Lower lobe of right lung (tissue), 2 donors: Measurements from ENCODE around the gene MAVS. TPM values are rescaled to one million over a fixed set of nuclear protein-coding genes. Genes with fewer than 3 reads are reported as not detected.
"Not testable (repeated sequence)": the region's sequence is repeated elsewhere in the genome, so short reads cannot be mapped to it uniquely, and the experiment has no call there.

Source experiments
- ATAC-seq, 2 donors: fragments of 200-7000 bp; cut with Tn5 transposase; one replicate each; pipeline ENCODE4 v1.9.1; 2020 to 2022; ENCODE audit warnings: mild to moderate bottlenecking in 2 of 2, moderate library complexity in 2 of 2
- DNase-seq: peaks from one replicate; pipeline ENCODE4 v3.0.0-alpha.2; 2020
- H3K27ac ChIP-seq: fragments of 200-600 bp; one replicate; pipeline ENCODE4 v1.8.0; 2022
- H3K27me3 ChIP-seq: fragments of 200-600 bp; one replicate; pipeline ENCODE4 v1.8.0; 2022; ENCODE audit warnings: low read depth
- H3K36me3 ChIP-seq: fragments of 200-600 bp; one replicate; pipeline ENCODE4 v1.8.0; 2022; ENCODE audit warnings: mild to moderate bottlenecking
- H3K4me1 ChIP-seq: fragments of 200-600 bp; one replicate; pipeline ENCODE4 v1.8.0; 2022
- H3K4me3 ChIP-seq: fragments of 200-600 bp; one replicate; pipeline ENCODE4 v1.8.0; 2022; ENCODE audit warnings: mild to moderate bottlenecking
- H3K9me3 ChIP-seq: fragments of 200-600 bp; one replicate; pipeline ENCODE4 v1.8.0; 2022
- CTCF ChIP-seq: fragments of 200-600 bp; IDR thresholded peaks from one replicate; pipeline ENCODE4 v1.8.0; 2022; ENCODE audit warnings: antibody characterized with exemption, mild to moderate bottlenecking
- intact Hi-C: fragments of 100-400 bp; cut with DNase I; formaldehyde crosslinking; loops from one replicate; pipeline ENCODE4 v1.11.0; 2022
- total RNA-seq: library from RNA; stranded (reverse); fragmentation: NEBNext Ultra II Directional; extraction: Animal tissue kit (Norgen Biotek cat#: 25700); gene quantifications from one replicate; pipeline ENCODE4 v1.2.1, GENCODE V29; 2021
- donor health status: DM: no; HTN: yes; CAD: no; lungs with severe emphysema.

Gene MAVS
- total RNA-seq, 1 donor from 2014 or later: 42.9 TPM

- intact Hi-C loops: no loop called here
- no peaks in the 10 kb centered on the region for H3K4me1 ChIP-seq
- no peaks in the 10 kb centered on the region for H3K27me3 ChIP-seq
- no peaks in the 10 kb centered on the region for H3K9me3 ChIP-seq
- ATAC-seq (no peak), DNase-seq (no peak)
- no peak overlapping the region for H3K27ac ChIP-seq
- peaks cover 40% of the 10 kb centered on the region for H3K36me3 ChIP-seq
- TF ChIP-seq CTCF: no peak
- H3K4me3 ChIP-seq: no peak overlapping the region
These were observed 17.8 kb upstream of the MAVS start for GRCh38 chr20:3828798-3829197.

- ATAC-seq, H3K9me3 ChIP-seq, DNase-seq, H3K4me3 ChIP-seq, intact Hi-C loops, H3K27ac ChIP-seq, H3K4me1 ChIP-seq, H3K27me3 ChIP-seq: not testable (repeated sequence)
- H3K36me3 ChIP-seq: peaks cover 29% of the 10 kb centered on the region
These were observed 16.7 kb upstream of the MAVS start for GRCh38 chr20:3829891-3830290.

GRCh38 chr20:3836132-3836531 is 10.5 kb upstream of the MAVS start:
- Histone ChIP-seq H3K36me3 (no peaks in the 10 kb centered on the region), H3K4me1 (peaks cover 10% of the 10 kb centered on the region), H3K4me3 (no peak overlapping the region), H3K9me3 (no peaks in the 10 kb centered on the region), H3K27me3 (no peaks in the 10 kb centered on the region), H3K27ac (no peak overlapping the region)
- no peak for DNase-seq
- ATAC-seq: no peak
- TF ChIP-seq CTCF: no peak
- intact Hi-C loops: no loop called here

GRCh38 chr20:3839328-3839727 is 7.3 kb upstream of the MAVS start:
- no peak for TF ChIP-seq CTCF
- ATAC-seq: peak in 1 of 2 donors; percentile 47
- H3K27ac ChIP-seq: no peak overlapping the region

GRCh38 chr20:3840201-3840600 is 6.4 kb upstream of the MAVS start:
- H3K9me3 ChIP-seq, H3K27me3 ChIP-seq, ATAC-seq, H3K27ac ChIP-seq, H3K36me3 ChIP-seq, intact Hi-C loops, H3K4me3 ChIP-seq, DNase-seq: not testable (repeated sequence)
- H3K4me1 ChIP-seq: peaks cover 10% of the 10 kb centered on the region

More at GRCh38 chr20:3839328-3839727, 7.3 kb upstream of the MAVS start:
- Histone ChIP-seq H3K36me3 (no peaks in the 10 kb centered on the region), H3K4me3 (no peak overlapping the region), H3K27me3 (no peaks in the 10 kb centered on the region), H3K9me3 (no peaks in the 10 kb centered on the region), H3K4me1 (peaks cover 10% of the 10 kb centered on the region)
- DNase-seq: no peak
- intact Hi-C loops: no loop called here

- Histone ChIP-seq H3K27ac (no peak overlapping the region), H3K4me3 (no peak overlapping the region), H3K27me3 (no peaks in the 10 kb centered on the region), H3K9me3 (no peaks in the 10 kb centered on the region), H3K4me1 (peaks cover 21% of the 10 kb centered on the region), H3K36me3 (no peaks in the 10 kb centered on the region)
- no peak for ATAC-seq
- TF ChIP-seq CTCF: no peak
- DNase-seq: no peak
- intact Hi-C loops: no loop called here
These were observed 4.2 kb upstream of the MAVS start for GRCh38 chr20:3842348-3842930.
